GM21367 (cell line): ENCODE results near the gene PI4K2A.
A peak's percentile ranks its signal among the peaks of the same experiment; 100 is the strongest.

Experiments
- ATAC-seq: cut with Tn5 transposase; IDR thresholded peaks from one replicate; pipeline ENCODE4 v1.9.1; 2021; ENCODE audit not compliant: unreplicated experiment

The PI4K2A gene

DNA sequence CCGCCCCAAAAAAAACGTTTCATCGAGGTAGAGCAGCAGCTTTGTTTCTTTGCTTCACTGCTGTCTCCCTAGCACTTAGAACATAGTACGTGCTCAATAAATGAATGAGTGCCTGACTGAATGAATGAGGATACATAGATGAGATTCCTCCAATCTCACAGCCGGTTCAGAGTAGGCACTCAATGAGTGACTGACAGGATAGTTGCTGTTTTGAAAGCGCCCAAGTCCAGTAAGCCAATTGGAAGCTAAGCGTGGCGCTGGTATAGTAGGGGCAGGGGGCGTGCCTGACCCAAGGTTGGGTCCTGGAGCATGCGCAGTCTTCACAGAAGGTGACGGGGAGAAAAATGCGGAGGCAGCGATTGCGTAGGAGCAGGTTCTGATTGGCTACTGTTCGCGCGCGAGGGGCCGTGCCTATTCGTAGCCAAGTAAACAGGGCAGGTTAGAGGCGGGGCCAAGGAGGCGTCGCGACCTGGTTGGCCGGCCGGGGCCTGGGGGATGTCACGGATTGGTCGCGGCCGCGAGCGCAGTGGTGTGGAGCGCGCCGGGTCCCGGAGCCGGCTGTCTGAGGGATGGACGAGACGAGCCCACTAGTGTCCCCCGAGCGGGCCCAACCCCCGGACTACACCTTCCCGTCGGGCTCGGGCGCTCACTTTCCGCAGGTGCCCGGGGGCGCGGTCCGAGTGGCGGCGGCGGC, at the start of gene PI4K2A:
TSS of gene PI4K2A (plus strand) at position 498 of the 694 bp plus-strand sequence. CDS start at position 570, 72 bp downstream.
- ATAC-seq, result peak; percentile 95

DNA sequence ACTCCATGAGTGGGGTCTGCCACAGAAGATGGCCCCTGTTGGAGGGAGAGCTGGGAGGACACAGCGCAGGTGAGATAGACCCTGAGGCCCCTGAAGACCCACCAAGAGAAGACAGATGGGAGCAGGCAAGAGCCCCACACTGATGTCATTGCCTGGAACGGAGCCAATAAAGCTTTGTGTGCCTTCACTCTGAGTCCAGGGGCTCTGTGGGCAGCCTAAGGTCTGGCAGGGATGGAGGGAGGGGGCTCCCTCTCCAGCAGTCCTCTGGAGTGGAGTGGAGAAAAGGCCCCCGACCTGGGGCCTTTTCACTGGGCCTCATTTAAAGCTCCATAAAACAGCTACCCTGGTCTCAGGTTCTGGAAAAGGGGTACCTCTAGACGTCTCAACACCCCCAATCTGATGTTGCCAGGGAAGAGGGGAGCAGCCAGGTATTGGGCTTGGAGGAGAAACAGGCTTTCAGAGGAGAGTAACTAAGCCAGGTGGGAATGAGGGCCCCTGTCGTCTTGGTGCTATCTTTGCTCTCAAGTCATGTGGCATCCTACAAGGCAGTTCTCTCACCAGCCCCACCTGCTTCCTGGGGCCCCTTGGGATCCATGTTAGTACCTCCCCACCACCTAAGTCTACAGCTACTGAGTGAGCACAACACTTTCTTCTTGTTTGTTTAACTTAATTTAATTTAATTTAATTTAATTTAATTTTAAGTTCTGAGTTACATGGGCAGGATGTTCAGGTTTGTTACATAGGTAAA, 49.5 kb upstream of the PI4K2A start:
- no peak for ATAC-seq

DNA sequence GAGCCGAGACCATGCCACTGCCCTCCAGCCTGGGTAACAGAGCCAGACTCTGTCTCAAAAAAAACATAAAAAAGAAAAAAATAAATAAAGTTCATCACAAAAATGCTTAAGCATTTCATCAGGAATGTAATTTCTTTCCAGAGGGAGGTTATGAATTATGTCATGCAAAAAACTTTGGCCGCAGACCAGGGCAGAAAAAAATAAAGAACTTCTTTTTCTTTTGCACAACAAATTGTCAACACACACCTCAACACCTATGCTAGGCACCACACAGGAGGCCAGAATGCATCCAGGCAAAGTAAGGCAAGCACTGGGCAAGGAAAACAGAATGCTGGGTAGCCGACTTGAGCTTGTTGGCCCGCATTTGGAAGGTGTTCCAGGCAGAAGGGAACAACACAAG, 47.0 kb upstream of the PI4K2A start:
- ATAC-seq, result no peak

DNA sequence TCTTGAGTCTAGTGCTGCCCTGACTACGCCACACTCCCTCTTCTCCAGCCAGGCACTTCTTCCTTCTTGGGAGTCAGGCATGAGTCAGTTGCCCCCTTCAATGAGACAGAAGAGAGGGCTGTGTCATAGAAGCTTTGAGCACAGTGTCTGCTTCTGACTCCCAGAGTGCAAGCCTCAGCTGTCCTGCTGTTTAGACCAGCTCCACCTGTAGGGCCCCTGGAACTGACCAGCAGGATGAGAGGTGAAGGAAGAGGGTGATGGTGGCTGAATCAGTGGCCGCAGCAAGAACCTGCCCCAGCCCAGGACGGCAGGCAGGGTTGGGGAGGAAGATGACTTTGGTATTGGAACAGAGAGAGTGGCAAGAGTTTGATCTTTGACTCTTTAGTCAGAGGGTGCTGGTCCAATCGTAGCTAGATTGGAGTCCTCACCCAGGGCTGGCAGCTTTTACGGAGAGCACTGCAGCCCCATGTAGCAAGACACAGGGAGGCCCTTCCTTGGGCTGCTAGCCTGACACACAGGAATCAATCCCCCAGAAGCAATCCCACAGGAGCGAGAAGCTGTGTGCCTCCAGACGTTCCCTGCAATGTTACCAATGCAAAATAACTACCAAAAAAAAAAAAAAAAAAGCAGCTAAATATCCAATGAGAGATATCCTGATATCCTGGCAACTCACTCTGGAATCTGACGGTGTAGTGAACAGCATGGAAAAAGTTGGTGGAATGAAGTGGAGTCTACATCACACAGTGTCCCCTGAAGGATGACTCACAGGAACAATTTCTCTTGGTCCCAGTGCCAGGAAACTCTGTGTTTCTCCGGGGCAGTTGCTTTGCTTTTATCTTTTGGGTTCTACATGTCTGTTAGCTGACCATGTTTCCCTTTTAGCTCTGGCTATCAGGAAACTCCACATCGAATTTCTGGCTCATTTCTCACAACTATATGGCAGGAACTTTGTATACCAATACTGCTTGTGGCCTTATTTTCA, 44.1 kb upstream of the PI4K2A start:
- no peak for ATAC-seq

DNA sequence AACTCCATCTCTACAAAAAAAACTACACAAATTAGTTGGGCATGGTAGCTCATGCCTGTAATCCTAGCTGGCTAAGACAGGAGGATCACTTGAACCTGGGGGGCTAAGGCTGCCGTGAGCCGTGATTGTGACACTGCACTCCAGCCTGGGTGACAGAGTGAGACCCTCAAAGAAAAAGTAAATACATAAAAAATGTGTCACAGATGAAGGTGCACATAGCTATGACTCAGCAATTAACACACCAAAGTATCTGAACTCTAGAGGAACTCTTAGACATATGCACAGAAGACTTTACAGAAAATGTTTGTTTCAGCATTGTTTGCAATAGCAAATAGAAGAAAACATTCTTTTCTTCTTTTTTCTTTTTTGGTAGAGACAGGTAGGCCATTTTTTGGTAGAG, 42.7 kb upstream of the PI4K2A start:
- ATAC-seq, result no peak

DNA sequence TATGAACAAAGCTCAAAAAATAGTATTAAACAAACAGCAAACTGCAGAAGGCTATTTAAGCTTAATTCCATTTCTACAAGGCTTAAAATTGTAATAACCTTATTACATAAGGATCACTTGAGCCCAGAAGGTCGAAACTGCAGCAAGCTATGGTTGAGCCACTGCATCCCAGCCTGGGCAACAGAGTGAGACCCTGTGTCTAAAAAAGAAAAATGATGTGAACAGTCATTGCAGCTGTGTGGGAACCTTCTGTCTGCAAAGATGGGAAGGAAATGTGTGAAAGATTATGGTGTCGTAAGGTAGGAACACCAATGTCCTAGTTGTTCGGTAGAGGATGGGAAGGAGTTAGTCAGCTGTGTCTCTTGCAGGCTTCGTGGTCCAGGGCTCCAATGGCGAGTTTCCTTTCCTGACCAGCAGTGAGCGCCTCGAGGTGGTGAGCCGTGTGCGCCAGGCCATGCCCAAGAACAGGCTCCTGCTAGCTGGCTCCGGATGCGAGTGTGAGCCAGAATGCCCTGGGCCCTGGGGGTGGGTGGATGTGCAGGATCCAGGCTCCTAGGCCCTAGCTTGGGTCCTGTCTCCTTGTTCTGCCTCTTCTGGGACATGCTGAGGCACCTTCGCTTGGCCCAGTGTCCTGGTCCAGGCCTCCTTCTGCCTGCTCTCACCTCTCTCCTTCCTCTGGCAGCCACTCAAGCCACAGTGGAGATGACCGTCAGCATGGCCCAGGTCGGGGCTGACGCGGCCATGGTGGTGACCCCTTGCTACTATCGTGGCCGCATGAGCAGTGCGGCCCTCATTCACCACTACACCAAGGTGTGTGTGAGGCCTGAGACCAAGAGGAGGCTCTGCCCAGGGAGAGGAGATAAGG, 41.8 kb upstream of the PI4K2A start:
- ATAC-seq, result no peak

DNA sequence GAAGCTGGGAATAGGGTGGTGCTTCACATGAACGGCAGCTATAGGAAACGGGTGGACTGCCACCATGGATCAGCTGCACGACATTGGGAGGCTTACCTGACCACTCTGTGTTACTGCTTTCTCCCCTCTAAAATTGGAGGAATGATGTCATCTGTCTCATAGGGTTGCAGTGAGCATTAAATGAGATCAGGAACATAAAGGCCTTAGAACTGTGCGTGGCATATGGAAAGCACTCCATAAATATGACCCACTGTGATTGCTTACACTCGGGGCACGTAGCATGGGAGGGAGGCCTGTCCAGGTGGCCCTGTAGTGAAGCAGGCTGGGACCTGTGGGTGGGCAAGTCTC, 41.2 kb upstream of the PI4K2A start:
- ATAC-seq, result no peak

DNA sequence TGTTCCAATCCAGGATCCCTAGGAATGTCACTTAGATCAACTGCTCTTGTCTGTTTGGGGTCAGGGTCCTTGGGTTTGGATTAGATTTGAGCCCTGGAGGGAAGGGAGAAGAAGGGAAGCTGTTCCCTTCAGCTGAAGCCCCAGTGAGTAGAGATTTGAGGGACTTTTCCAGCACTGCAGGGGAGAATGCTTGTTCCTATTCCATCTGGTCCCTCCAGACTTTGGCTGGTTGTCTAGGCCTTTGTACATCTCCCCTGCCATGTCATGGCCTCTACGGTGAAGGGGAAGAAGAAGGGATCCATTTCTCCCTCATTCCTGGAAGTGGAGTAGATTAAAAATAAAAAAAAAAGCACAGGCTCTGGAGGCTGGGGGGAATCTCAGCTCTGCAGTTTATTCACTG, 39.9 kb upstream of the PI4K2A start:
- no peak for ATAC-seq

DNA sequence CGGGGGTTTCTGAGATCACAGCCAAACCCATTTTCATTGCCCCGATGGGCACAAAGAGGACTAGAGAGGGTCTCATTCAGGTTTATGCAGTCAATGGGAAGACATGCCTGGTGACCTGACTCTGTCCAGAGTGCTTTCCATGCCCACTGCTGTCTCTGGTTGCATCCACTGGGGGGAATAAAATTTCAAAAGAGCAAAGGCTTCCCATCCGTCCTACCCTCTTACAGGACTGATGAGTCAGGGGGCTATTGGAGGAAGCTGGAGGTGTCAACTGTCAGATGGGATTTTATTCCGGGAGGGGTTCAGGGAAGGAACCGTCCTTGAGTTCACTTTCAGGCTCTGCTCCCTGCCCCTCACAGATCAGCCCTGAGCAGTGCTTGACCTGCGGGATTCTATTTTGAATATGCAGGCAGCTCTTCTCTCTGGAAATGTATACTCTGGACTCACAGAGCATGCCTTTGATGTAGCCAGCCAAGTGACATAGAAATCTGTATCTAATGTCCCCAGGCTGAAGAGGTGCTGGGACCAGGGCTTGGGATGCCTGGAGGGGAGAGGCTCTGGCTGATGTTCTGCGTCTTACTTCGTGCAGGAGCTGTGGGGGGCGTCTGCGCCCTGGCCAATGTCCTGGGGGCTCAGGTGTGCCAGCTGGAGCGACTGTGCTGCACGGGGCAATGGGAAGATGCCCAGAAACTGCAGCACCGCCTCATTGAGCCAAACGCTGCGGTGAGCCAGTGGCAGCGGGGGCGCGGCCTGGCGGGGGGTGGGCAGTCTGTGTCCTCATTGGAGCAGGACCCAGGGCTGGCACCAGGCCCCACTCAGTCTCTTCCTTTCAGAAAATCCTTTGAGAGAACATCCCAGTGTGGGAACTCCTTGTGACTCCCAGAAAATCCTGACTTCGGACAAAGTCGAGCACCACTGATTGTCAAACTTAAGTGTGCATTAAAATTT, 38.9 kb upstream of the PI4K2A start:
- ATAC-seq, result no peak

DNA sequence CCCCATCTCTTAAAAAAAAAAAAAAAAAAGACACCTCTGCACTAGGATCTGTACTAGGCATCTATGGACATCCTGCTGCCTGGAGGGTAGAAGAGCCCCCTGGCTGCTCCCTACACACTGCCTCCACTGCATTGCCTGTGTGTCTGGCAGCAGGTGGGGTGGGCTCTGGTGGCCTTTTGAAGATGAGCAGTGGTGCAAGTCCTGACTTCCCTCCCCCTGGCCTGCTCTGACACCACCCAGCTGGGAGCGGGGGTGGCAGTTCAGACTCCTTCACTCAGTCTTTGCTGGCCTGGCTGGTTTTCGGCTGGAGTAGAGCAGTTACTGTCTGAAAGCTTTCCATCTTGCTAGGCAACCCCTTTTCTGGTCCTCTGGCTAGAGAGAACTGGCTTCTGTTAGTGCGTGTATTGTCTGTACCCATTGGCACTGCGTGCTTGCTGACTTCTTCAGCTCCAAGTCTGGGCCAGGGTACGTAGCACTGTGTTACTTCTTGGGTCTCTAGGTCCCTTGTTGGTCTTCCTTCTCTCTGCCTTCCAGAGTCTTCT, 33.3 kb upstream of the PI4K2A start:
- ATAC-seq, result no peak

DNA sequence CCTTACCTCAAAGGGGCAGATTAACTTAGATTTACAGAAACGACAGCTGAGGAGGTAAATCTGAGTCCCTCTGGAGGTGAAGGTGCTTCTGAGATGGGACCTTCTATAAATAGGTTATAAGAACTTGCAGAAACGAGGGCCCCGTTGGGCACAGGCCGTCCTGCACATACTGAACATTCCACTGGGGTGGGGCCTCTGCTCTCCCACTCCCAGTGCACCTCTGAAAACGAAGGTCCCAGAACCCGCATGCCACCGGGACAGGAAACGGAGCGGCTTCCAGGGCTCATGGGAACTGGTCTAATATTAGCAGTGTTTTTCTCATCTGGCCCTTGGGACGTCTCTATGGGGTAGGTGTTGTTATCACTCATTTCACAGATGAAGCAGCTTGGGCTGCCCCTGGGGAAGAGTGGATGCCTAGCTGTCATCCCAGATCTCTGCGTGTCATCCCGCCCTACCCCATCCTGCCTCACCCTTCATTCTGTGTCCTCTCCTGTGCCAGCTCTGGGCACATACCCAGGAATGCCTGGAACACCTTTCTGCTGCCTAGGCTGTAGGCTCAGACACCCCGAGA, 31.4 kb upstream of the PI4K2A start:
- no peak for ATAC-seq

DNA sequence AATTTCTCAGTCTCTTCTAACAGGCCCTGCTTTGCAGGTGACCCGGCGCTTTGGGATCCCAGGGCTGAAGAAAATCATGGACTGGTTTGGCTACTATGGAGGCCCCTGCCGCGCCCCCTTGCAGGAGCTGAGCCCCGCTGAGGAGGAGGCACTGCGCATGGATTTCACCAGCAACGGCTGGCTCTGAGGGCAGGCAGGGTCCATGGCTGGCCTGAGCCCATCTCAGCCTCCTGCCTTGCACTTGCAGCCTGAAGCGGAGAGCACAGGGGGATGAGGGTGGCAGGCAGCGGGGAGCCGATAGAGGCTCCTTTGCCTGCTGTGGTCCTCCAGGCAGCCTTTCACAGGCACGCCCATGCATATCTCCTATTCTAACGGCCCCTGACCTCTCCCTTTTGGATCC, 29.0 kb upstream of the PI4K2A start:
- no peak for ATAC-seq

DNA sequence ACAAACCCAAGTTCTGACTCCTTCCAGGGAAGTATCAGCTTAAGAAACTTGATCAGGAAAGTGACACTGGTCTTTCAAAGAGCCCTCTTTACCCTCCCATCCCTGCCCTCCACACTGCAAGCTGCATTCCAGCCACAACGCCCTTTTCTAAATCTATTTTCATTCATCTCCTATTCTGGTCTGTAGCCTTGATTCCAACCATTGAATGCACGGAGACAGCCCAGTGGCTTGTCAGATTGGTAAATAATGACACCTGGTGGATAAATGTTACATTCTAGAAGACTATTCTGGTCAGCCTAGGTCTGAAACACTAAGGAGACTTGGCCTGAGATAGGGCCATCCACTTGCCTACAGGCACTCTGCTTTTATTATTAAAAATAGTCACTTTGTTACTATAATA, 28.1 kb upstream of the PI4K2A start:
- ATAC-seq, result no peak

DNA sequence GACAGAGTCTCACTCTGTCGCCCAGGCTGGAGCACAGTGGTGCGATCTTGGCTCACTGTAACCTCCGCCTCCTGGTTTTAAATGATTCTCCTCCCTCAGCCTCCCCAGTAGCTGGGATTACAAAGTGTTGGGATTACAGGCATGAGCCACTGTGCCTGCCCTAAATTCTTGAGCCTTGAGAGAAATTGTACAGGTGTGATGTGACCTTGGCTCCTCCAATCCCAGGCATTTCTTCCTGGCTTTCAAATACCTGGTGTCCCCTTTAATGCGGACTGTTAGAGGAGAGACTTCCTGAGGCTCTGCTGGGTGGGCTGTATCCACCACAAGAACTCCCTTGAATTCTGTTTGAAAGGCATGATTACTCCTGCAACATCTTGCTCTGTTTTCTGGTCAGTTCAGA, 22.2 kb upstream of the PI4K2A start:
- ATAC-seq, result no peak

DNA sequence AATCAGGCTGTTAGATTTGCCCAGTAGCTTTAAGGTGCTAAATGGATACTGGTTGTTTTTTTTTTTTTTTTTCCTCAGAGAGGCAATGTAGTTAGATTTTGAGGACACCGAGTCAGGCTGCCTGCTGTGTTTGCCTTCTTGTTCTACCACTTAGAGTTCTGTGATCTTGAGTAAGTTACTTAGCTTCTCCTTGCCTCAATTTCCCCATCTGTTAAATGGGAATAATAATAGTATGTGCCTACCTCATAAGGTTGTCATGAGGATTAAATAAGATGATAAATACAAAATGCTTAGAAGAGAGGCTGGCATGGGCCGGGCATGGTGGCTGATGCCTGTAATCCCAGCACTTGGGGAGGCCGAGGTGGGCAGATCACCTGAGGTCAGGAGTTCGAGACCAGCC, 21.7 kb upstream of the PI4K2A start:
- ATAC-seq, result no peak

DNA sequence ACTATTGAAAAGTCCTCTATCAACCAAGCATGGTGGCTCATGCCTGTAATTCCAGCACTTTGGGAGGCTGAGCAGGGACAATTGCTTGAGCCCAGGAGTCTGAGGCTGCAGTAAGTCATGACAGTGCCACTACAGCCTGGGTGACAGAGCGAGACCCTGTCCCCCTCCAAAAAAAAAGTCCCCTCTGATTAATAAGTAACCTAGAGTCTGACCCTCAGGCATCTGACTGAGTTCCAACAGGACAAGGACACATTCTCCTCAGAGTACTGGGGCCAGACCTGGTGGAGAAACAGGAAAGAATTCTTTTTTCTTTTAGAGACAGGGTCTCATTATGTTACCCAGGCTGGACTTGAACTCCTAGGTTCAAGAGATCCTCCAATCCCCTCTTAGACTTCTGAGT, 17.2 kb upstream of the PI4K2A start:
- ATAC-seq, result no peak

DNA sequence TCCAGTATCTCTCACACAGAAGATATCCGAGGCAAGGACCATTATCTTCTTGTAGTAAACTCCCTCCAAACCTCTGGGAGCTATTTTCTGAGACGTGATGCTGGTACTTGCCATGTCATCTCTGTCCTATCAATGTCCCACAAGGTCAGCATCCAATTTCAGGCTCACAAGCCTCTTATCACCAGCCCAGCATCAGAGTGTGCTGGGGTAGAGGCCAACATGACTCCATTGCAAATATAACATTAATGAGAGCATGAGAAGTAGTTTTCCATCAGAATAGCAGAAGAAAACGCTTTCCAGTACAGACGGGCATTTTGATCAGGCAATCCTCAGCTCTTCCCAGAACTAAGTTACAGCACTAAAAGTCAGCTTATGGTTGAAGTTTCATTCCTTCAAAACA, 12.7 kb upstream of the PI4K2A start:
- ATAC-seq, result no peak

DNA sequence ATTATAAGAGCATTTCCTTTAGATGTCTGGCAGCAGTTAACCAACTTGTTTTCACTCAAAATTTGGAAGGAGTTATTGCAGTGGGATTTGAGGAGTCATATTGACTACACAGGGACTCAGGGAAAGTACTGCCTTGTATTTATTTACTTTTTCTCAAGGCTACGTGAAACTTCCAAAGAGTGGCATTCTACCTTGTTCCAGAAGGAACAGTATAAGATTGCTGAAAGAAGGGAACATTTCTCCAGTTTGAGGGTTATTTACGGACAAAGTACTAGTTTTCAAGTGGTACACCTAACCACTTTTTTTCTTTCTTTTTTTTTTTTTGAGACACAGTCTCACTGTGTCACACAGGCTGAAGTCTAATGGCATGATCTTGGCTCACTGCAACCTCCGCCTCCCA, 12.2 kb upstream of the PI4K2A start:
- no peak for ATAC-seq

DNA sequence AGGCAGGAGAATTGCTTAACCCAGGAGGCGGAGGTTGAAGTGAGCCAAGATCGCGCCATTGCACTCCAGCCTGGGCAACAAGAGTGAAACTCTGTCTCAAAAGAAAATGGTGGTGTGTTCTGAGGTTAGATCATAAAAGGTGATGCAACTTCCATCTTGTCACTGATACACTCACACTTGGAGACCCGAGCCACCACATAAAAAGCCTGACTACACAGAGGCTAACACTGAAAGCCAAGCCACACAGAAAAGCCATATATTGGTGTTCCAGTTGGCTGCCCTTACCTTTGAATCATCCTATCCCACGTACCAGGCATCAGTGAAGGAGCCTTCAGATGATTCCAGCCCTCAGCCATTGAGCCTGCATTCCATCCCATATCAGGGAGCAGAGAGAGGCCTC, 11.2 kb upstream of the PI4K2A start:
- no peak for ATAC-seq
